GM21825 (cell line): ENCODE measurements around the gene NIP7.

Experiments used
- ATAC-seq: cut with Tn5 transposase; IDR thresholded peaks from one replicate; pipeline ENCODE4 v1.9.1; 2021; ENCODE audit warnings: mild to moderate bottlenecking, moderate library complexity; ENCODE audit not compliant: unreplicated experiment

Gene NIP7

DNA sequence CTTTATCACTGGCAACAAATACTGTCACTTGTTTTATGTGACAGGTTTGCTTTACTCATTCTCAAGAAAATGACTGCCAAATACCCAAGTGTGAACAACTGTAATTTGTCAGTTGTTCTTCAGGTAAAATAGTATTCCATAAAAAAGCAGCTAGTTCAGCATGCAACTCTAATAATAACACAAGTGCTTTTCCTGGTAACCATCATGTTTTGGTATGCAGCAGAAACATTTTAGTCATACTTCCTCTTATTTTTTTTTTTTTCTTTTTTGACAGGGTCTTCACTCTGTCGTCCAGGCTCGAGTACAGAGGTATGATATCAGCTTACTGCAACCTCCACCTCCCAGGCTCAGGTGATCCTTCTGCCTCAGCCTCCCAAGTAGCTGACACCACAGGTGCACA is 41.7 kb downstream of the NIP7 start:
- no peak for ATAC-seq

DNA sequence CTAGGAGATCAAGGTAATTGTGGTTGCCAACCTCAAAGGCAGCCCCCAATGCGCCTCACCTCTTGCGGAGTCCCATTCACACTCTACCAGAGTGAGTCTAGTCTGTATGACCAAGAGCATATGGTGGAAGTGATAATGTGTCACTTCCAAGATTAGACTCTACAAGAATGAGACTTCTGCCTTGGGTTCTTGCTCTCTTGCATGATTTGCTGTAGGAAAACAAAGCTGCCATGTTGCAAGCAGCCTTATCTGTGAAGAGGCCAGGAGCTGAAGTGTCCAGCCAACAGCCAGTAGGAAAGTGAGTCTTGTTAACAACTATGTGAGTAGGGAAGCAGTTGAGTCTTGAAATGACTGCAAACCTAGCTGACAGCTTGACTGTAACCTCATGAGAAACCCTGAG is 42.8 kb downstream of the NIP7 start:
- no peak for ATAC-seq

- ATAC-seq: no peak
Measured at GRCh38 chr16:69384974-69385373, 45.4 kb downstream of the NIP7 start.

DNA sequence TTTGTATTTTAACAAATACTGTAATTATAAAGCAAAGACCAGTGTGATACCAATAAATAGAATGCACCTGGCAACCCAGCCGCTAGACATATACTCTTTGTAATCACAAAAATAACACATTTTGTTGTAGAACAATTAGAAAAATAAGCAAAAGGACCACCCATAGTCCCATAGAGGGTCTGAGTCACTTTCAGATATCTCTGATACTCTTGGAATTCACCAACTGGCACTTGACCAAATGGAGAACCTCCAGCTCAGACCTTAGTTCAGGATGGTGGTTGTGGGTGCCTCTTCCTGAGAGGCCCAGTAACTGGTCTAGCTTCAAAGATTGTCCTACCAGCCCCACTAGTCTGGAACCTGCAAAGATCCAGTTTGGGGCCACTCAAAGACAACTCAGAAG is 47.0 kb downstream of the NIP7 start:
- ATAC-seq: no peak
